NCI-H774 (cell line): ENCODE data around the gene BCL11A.
"Not testable (repeated sequence)": the region's sequence is repeated elsewhere in the genome, so short reads cannot be mapped to it uniquely, and the experiment has no call there.

Source experiments
- DNase-seq: peaks from one replicate; lab custom pipeline; 2025; lab: John Stamatoyannopoulos, UW

BCL11A gene

DNA sequence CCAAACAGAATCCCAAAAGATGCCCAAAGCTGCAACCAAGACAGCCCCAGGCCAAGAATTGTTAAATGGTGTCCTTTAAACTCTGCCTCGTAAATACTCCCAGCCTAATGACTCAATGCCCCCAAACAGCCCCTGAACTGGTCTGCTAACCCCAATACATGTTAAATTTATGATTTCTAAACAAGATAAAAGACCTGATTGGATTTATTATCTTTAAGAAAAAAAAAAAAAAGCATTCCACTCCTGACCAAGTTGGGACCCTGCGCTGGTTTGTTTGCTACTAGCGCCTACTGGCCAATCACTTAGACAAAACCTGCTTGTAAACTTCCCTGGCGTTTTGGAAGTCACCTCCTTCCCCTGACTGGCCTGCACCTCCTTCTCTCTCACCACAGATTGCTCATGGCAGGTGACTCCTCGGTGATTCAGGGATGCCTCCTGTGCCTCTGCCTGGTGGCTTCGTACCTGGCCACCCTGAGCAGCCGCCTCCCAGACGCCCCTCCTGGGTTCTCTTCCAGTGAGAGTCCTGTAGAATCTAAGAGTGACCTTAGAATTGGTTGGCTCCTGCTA, 121.3 kb downstream of the BCL11A start:
- no peak for DNase-seq

DNA sequence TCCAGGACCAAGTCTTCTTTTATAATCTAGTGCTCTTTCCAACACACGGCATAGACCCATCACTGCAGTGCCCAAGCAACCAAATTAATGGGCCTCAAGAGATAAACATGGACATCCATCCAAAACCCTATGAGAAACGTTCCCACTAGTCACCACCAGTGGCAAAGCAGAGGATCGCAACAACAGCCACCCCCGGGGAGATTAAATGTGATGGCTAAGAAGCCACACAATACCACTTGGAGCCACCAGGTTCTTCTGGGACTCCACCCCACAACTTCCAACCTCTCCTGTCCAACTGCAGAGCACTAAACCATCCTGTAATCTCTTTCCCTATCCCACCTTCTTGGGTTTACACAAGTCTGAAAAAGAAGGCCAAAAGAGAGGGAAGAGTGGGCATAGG, 123.8 kb downstream of the BCL11A start:
- no peak for DNase-seq

DNA sequence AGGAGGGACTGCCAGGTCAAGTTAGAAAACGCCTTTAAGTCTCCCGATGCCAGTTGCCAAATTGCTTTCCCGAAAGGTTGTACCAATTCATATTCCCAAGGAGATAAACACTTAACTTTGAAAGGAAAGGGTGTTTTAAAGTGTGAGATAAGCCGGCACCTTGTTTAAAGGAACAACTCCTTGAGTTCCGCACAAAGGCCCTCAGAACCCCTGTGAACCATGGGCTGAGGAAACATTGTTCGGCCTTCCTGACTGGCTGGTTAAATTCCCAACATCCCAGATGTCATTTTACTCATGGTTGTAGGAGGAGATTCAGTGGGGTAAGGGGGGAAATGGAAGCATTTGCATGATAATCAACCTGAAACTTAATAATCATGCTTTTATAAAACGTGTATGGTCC, 126.6 kb downstream of the BCL11A start:
- DNase-seq = no peak

DNA sequence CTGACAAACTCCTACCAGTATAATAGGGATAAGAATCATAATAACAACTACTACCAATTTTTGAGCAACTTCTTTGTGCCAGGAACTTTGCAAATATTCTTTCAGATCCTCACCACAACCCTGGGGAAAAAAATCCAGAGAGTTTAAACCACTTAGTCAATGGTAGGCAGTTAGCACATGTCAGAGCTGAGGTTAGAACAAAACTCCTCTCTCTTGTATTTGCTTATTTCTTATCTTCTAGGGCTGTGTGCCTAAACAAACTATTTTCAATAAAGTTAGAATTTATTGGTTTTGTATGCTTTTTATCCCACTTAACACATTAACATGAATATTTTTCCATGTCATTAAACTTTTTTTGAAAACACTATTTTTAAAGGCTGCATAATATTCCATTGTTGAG, 127.1 kb downstream of the BCL11A start:
- DNase-seq = no peak

DNA sequence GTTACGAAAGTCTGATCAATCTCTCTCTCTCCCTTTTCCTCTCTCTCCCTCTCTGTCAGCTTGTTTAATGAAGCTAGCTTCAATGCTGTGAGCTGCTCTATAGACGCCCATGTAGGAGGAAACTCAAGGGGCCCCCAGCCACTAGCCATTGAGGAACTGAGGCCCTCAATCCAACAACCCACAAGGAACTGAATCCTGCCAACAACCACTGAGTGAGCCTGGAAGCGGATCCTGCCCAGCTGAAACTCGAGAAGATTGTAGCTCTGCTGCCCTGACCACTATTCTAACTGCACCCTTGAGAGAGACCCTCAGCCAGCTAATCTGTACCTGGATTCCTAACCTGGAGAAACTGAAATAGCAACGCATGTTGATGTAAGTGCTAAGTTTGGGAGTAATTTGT, 129.2 kb downstream of the BCL11A start:
- no peak for DNase-seq

DNA sequence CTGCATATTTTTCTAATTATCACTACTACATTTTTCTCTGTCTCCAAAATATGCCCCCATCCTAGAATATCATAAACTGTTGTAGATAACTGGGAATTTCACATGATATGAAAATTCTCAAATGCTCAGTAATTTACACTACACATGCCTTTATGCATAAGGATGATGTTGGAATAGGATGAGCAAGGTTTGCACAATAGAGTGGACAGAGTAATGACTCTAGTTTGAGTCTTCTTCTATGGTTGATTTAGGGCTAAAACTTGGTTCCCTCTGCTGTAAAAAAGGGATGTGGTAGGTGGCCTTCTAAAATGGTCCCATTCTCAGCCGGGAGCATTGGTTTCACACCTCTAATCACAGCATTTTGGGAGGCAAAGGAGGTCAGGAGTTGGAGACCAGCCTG, 129.9 kb downstream of the BCL11A start:
- DNase-seq = no peak

DNA sequence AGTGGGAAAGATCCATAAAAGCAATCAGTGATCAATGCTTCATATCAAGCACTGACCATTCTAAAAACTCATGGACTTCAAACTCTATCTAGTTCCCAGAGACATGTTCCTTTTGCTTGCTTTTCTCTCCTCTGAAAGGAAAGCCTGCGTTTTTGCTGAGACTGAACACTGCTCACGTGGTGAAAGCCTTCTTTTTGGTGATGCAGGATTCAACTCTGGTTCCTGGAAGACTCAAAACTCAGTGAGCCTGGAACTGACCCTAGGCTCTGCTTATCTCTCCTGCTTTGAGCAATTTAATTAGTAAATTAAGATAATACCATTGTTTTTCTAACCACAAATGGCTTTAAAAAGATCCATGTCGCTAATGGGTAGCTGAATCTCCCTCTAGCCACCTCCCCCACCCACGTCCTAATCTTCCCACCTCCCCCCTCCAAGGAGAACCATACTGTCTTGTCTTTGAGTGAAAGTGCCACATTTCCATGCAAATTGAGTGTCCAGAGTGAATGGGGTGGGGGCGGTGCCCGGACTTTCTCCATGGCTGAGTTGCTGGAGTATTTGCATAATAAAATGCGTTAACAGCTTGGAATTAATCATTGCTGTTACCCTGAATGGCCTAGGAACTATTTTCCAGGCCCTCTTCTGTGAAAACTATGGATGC, 130.5 kb downstream of the BCL11A start:
- no peak for DNase-seq

DNA sequence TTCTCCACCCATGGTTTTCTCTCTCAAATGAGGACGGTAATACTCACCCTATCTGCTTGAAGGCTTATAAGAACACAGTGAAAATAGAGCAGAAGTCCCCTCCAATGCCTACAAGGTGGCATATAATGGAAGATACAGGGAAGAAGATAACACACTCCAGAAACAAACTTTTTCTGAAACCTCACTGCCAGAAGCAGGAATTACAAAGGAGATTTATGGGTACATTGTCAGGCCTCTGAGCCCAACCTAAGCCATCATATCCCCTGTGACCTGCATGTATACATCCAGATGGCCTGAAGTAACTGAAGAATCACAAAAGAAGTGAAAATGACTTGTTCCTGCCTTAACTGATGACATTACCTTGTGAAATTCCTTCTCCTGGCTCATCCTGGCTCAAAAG, 136.2 kb downstream of the BCL11A start:
- DNase-seq = not testable (repeated sequence)

DNA sequence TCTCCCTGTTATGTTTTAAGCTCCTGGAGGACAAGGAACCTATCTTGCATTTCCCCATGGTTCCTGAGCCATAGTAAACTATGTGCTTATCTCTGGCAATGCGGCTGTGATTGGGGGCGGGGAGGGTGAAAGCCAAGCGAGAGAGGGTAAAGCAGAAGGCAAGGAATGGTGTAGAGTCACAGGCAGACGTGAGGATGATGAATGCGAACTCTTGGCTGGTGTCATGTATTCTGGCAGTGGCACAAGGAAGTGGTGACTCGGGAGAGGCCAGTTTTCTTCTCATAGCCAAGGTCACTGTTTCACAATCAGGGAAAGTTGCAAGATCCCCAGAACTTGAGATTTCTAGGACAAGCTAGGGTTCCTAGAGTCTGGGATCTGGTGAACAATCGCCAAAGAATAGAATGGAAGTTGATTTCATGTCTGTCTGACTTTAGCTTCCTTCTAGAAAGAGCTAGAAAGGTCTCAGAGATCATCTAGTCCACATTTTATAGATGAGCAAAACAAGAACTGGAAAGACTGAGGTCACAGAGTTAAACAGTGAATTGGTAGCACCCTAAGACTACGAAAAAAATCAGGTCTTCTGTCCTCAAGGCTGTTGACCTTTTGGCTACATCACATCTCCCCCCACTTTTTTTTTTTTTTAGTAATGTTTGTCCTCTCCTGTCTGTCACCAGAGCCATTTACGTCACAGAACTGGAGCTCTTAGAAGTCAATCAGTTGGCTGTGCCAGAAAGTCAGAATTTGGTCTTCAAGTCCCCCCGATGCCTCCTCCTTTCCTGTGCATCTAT, 137.0 kb downstream of the BCL11A start:
- no peak for DNase-seq

DNA sequence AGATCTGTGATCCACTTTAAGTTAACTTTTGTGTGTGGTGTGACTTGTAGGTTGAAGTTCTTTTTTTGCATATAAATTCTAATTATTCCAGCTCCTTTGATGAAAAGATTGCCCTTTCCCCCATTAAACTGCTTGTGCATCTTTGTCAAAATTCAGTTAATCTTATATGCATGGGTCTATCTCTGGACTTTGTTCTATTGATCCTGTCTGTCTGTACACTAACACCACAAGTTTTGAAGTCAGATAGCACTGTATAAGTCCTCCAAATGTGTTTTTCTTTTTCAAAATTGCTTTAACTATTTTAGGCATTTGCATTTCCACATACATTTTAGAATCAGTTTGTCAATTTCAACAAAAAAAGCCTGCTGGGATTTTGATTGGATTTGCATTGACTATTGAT, 137.6 kb downstream of the BCL11A start:
- no peak for DNase-seq

DNA sequence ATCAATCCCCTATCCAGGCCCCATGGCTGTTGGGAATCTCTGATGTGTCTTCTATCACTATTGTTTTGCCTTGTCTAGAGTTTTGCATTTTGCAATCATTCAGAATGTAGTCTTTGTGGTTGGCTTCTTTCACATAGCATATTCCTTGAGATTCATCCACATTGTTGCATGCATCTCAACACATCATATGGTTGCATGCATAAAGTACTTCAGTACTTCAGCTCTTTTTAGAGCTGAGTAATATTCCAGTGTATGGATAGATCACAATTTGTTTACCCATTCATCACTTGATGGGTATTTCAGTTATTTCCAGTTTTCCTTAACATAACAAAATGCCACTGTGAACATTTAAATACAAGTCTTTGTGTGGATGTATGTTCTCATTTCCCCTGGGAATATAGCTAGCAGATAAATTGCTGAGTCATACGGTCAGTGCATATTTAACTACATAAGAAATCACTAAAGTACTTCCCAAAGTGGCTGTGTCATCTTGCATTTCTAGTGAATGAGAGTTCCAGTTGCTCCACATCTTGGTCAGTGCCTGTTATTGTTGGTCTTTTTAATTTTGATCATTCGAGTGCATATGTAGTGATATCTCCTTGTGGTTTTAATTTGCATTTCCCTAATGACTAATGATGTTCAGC, 138.8 kb downstream of the BCL11A start:
- no peak for DNase-seq

DNA sequence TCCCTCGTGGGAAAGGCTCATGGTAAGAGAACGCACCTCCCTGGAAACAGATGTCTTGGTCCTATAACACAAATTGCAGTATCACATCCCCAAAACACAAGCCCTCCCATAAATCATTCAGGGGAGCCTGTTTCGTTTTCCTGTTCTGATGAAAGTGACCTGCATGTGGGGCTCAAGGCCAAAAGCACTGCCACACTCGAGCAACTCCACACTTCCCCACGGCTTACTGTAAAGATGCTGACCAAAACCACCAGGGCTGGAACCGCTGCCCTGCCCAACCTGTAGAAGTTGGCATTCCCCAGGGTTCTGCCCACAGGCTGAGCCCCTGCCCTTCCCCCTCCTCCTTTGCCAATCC, 139.7 kb downstream of the BCL11A start:
- DNase-seq = no peak

DNA sequence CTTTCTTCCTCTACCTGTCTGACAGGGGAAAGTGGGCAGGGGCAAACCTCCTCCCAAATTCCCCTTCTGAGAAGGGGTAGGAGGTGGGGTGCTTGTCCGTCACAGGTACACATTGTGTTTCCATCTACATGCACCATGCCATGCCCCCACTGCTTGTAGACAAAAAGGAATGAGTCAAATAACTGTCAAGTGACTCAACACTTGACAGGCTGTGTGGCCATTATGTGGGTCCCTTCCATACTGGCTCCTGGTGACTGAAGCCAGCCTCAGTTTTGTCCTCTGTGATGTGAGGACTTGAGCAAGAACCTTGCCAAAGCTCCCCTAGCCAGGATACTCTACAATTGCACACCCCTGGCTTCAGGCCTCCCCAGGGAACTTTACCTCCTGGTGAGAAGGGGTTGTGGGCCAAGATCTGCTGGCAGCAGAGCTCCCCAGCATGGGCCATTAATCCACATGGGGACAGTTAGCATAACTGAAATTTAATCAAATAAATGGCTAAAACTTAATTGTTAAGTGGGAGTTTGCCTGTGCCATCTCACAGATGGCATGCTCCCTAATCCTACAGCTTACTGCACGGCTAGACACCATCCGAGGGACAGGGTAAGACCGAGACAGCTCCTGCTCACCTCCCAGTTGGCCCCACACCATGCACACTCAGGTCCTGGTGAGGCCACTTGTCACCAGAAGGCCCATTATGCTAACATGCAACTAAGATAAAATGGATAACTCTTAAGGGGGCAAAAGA, 140.2 kb downstream of the BCL11A start:
- DNase-seq = no peak

DNA sequence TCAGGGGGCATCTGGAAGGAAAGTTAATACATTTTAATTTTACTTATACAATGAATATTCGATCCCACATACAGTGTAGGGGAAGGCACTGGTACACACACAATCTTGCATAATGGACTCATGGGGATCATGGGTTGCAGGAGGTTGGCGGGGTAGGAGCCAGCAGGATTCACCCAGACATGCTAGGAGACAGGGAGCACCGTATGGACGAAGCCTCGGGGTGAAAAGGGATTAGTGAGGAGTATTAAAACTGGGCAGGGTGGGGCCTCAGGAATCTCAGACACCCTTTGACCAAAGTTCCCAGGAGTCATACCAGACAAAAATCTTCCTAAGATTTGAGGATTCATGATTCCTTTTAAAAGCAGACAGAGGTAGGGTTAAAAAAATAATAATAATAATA, 140.8 kb downstream of the BCL11A start:
- no peak for DNase-seq

DNA sequence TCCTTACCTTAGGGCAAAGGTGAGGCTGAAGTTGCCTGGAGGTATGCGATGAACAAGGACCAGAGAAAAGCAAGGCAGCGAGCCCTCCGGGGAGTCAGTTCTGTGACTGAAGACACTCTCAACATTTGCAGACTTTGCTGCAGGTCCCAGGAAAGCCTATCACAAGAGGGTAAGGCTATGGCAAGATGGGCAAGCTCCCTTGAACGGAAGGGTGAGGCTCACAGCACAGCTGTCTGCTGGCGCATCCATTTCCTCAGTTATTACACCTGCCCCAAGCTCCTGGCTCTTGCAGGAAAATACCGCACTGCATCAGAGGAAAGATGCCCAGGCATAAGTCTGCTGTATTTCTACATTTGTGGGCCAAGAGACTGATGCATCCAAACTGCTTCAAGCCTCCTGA, 141.4 kb downstream of the BCL11A start:
- DNase-seq = no peak

DNA sequence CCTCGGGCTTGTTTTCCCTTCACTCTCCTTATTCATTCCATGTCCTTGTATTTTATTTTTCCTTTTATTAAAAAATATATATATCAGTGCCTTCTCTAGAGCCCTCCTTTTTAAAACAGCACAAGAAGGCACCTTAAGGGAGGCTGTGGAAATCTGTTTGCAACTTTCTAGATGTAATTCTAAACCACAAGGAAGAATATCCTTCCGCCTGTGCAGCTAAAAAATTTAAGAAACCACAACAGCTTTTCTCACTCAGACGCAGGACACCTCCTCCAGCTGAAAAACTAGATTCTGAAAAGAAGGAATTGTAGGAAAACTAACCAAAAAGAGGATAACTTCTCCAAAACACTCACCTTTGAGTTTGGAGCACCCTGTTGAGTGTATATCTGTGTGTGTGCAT, 142.2 kb downstream of the BCL11A start:
- DNase-seq = no peak

DNA sequence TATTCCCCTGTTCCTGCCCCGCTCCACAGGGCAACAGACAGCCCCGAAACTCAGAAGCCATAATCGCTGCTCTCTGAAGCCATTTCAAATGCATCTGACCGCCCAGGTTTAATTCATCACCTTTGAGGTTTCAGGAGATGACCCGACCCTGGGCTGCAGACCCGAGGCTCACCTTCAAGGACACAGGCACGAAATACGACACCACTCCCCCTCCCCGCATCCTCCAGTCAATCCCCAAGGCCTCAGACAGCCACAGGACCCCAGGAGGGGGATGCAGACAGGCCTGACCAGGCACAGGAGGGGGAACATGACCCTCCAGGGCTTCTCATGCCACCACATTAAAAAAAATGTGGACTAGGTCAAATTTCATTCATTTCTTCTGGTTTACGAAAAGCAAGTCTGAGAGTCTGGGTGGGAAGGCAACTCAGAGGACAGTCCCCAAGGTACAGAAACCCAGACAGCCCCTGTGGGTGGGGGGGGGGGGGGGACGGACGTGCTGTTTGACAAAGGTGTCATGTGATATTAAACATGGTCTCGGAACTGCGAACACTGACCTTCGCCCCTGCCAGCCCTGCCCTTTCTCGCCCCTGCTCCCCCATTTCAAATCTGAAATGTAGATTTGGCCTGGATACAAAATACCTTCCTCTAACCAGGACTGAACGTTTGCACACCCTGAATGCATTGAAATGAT, 142.9 kb downstream of the BCL11A start:
- DNase-seq = no peak

DNA sequence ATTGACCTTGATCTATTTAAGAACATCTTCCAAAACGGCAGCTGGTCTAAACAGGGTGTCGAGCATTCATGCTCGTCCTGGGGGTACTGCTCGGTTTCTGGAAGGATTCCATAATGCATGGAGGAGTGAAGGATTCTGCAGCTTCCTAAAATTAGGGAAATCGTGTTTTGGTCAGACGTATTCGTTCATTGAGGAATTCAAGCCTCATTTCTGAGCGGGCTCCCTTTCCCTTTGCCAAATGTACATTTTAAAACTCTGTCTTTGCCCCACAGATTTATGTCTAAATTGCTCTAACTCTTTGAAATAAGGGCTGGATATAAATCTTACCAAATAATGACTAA, 144.0 kb downstream of the BCL11A start:
- DNase-seq = no peak

DNA sequence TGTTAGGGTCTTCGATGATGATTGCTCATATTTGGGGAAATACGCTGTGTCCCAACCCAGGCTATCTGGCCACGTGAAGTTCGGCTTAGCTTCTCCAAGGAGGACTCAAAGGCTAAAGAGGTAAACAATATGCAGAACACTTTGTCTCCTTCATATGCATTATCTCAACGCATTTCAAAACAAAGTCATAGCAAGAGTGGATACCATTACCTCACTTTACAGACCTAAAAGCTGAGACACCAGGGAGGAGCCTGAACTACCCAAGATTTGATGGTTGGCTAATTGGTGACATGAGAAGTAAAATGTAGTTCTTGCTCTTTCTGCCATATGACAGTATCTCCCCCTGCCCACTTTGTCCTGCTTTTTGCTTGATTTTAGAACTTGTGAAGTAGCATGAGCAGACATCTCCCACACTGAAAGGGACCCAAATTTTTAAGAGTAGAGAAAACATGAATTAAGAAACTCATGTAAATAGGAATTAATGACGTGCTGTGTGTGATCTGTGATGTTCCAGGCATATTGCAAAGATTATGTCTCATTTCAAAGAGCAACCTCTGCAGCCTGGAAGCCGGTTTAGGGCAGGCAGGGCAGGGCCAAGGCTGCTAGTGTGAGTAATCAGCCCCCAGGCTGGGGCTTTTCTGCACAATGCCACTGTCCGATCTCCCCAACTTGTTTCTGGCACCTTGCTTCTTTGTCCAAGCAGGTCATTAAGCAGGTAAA, 144.5 kb downstream of the BCL11A start:
- no peak for DNase-seq

DNA sequence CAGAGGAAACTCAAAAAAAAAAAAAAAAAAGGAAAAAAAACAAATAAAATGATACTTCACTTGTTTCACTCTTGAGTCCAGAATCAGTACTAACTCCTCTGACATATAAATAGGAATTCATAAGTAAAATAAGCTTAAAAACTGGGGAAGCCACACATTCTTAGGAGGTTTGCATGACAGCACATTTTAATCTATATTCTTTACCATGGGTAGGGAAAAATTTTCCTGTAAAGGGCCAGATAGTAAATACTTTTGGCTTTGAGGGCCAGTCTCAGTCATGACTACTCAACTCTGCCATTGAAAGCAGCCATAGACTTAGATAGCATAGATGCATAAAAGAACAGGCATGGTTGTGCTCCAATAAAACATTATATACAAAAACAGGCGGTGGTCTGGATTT, 145.2 kb downstream of the BCL11A start:
- DNase-seq = no peak

DNA sequence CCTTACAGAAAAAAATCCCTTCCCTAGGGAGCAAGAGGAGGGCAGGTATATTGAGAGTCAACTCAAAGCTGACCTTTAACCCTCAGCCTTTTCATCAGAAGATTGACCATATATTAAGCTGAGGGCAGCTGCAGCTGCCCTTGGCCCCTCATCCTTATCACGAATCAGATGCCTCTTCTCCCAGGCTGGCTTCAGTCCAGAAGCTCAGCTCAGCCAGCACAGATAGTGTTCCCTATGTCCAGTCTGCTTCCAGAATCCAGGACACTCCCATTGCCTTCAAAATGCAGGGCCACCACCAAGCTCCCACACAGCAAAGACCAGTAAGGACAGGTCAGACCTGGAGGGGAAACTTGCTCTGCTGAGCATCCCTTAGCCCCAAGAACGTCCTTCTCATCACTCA, 146.1 kb downstream of the BCL11A start:
- DNase-seq = no peak
